Right atrium auricular region (tissue), 2 donors: ENCODE results near the gene C5orf58. TPM values are rescaled to one million over a fixed set of nuclear protein-coding genes. Genes with fewer than 3 reads are reported as not detected.

Experiments used
- DNase-seq: peaks from one replicate; pipeline ENCODE4 v3.0.0-alpha.2; 2019; ENCODE audit warnings: low spot score
- H3K27ac ChIP-seq, 2 donors: fragments of 200-600 bp; sonication (generic); 1 replicate in 1 of 2; 2 replicates in 1 of 2; pipeline ENCODE4 v1.5.1; 2016 to 2019
- H3K27me3 ChIP-seq, 2 donors: fragments of 200-600 bp; sonication (generic); one replicate each; pipeline versions ENCODE4 v1.5.1 to v1.6.0; 2017 to 2019
- H3K36me3 ChIP-seq: fragments of 200-600 bp; sonication (generic); one replicate; pipeline ENCODE4 v1.5.1; 2016
- H3K4me1 ChIP-seq, 2 donors: fragments of 200-600 bp; sonication (generic); one replicate each; pipeline versions ENCODE4 v1.5.1 to v1.6.0; 2017 to 2019
- H3K4me3 ChIP-seq, 2 donors: fragments of 200-600 bp; sonication (generic); 1 replicate in 1 of 2; 2 replicates in 1 of 2; pipeline ENCODE4 v1.5.1; 2017 to 2019; ENCODE audit warnings: mild to moderate bottlenecking in 1 of 2, moderate library complexity in 1 of 2
- H3K9me3 ChIP-seq, 2 donors: fragments of 200-600 bp; sonication (generic); one replicate each; pipeline ENCODE4 v1.5.1; 2019
- total RNA-seq, 2 donors: library from RNA; depleted of rRNA; stranded (reverse); fragments of >200 nt; gene quantifications; one replicate each; pipeline ENCODE4 v1.1.0, GENCODE V29; 2016
- TF ChIP-seq, protein P1 (sequence below), 2 donors: fragments of 200-600 bp; sonication (generic); IDR thresholded peaks; one replicate each; pipeline ENCODE4 v1.5.1; 2019; ENCODE audit warnings: antibody characterized with exemption in 2 of 2

C5orf58 gene
- total RNA-seq, 2 donors from 2014 or later: not detected

- H3K4me1 ChIP-seq: peaks cover 0 to 19% of the 10 kb centered on the region in 2 donors
- H3K36me3 ChIP-seq: no peaks in the 10 kb centered on the region
- H3K4me3 ChIP-seq: no peak overlapping the region
- TF ChIP-seq, protein P1, sequence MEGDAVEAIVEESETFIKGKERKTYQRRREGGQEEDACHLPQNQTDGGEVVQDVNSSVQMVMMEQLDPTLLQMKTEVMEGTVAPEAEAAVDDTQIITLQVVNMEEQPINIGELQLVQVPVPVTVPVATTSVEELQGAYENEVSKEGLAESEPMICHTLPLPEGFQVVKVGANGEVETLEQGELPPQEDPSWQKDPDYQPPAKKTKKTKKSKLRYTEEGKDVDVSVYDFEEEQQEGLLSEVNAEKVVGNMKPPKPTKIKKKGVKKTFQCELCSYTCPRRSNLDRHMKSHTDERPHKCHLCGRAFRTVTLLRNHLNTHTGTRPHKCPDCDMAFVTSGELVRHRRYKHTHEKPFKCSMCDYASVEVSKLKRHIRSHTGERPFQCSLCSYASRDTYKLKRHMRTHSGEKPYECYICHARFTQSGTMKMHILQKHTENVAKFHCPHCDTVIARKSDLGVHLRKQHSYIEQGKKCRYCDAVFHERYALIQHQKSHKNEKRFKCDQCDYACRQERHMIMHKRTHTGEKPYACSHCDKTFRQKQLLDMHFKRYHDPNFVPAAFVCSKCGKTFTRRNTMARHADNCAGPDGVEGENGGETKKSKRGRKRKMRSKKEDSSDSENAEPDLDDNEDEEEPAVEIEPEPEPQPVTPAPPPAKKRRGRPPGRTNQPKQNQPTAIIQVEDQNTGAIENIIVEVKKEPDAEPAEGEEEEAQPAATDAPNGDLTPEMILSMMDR (IDR thresholded peaks at IDR 0.05): no peak
- DNase-seq: no peak
- H3K9me3 ChIP-seq: no peaks in the 10 kb centered on the region
- no peaks in the 10 kb centered on the region for H3K27me3 ChIP-seq
- no peak overlapping the region for H3K27ac ChIP-seq
Measured at GRCh38 chr5:170292179-170293104, 59.7 kb downstream of the C5orf58 start.

DNA sequence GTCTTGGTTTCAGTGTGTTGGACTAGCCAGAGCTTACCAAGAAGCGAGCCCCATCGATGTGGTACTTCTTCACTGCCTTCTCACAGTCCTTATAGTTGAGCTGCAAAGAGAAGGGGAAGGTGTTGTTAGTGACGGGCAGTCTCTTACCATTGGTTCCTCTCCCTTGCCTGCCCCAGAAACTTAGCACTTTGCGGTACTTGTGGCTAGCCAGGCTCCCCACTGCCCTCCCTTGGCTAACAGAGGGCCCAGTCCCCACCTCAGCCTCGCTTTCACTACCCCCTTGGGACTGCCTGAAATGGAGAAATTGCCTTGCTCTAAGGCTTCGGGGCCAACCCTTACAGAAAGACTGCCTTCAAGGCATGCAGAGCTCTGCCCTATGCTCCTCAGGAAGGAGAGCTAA lies 60.5 kb downstream of the C5orf58 start:
- Histone ChIP-seq H3K9me3 (no peaks in the 10 kb centered on the region), H3K27me3 (no peaks in the 10 kb centered on the region), H3K27ac (no peak overlapping the region), H3K4me3 (no peak overlapping the region), H3K4me1 (peaks cover 0 to 13% of the 10 kb centered on the region in 2 donors), H3K36me3 (no peaks in the 10 kb centered on the region)
- no peak for DNase-seq
- TF ChIP-seq, protein P1 (IDR thresholded peaks at IDR 0.05): no peak

GRCh38 chr5:170294057-170294456 lies 61.3 kb downstream of the C5orf58 start:
- DNase-seq: no peak
- H3K27me3 ChIP-seq: no peaks in the 10 kb centered on the region
- no peaks in the 10 kb centered on the region for H3K36me3 ChIP-seq
- TF ChIP-seq, protein P1 (IDR thresholded peaks at IDR 0.05): no peak
- H3K27ac ChIP-seq: no peak overlapping the region
- no peaks in the 10 kb centered on the region for H3K9me3 ChIP-seq
- H3K4me1 ChIP-seq: peaks cover 0 to 6% of the 10 kb centered on the region in 2 donors
- H3K4me3 ChIP-seq: no peak overlapping the region

DNA sequence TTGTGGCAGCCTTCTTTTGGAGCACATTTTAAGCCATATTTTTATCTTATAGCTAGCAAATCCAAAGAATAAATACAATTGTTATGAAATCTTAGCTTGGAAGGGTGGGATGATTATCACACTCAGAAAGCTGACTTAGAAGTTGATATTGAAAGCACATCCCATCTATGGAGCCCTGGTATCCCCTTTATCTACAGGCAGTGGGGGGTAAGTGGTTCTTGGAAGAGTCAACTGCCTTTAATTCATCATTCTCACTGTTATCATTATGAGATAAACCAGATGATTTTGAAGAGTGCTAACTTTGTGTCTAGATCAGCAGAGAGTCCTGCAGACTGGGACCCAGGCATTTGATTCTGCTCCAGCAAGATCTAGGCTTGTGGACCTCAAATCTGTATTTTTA lies 61.8 kb downstream of the C5orf58 start:
- no peak for DNase-seq
- no peak overlapping the region for H3K27ac ChIP-seq
- no peaks in the 10 kb centered on the region for H3K36me3 ChIP-seq
- H3K4me3 ChIP-seq: no peak overlapping the region
- peaks cover 0 to 6% of the 10 kb centered on the region in 2 donors for H3K4me1 ChIP-seq
- H3K9me3 ChIP-seq: no peaks in the 10 kb centered on the region
- TF ChIP-seq, protein P1 (IDR thresholded peaks at IDR 0.05): no peak
- H3K27me3 ChIP-seq: no peaks in the 10 kb centered on the region

Other genes starting within 250 kb of the C5orf58 start
- gene FOXI1, start 127.1 kb upstream of the C5orf58 start, total RNA-seq: not detected
- gene LCP2, start 64.8 kb downstream of the C5orf58 start, total RNA-seq: 1 to 10 TPM; 3.9 to 6.5 TPM
- under 1 TPM; 0.74 to 0.83 TPM for gene KCNMB1, start 156.4 kb downstream of the C5orf58 start, total RNA-seq